ENCODE measurements around the gene FUS. TPM values are rescaled to one million over a fixed set of nuclear protein-coding genes. Genes with fewer than 3 reads are reported as not detected.

The FUS gene
- total RNA-seq, 3 donors from 2014 or later (not counting 1 experiment from before 2014, with no cell fraction given): 872 to 934 (median 918) TPM

GRCh38 chr16:31217136-31217530 is 37.2 kb downstream of the FUS start:
- Mint-ChIP-seq H3K27ac (no peak overlapping the region), H3K4me3 (peak overlapping the region; percentile 89), H3K9me3 (no peaks in the 10 kb centered on the region), H3K27me3 (ENCODE audit: low read depth in 2 of 2) (peaks cover 25 to 47% of the 10 kb centered on the region in 2 donors), H3K4me1 (peaks cover 18 to 36% of the 10 kb centered on the region in 2 donors), H3K36me3 (no peaks in the 10 kb centered on the region)
- 34% methylated on average over 3 of the region's 4 CpGs for WGBS (ENCODE audit: insufficient coverage)
- TF ChIP-seq CTCF (IDR thresholded peaks at IDR 0.05): no peak
- intact Hi-C loops (cut with micrococcal nuclease): no loop called here
- Histone ChIP-seq H3K4me1 (ENCODE audit: control insufficient read depth, insufficient read depth, low read length) (peaks cover 29% of the 10 kb centered on the region), H3K9me3 (ENCODE audit: control insufficient read depth, insufficient read depth, low read length) (no peaks in the 10 kb centered on the region), H3K27ac (ENCODE audit: low read length) (no peak overlapping the region), H3K36me3 (ENCODE audit: control insufficient read depth, insufficient read depth, low read length) (no peaks in the 10 kb centered on the region), H3K27me3 (ENCODE audit: control insufficient read depth, insufficient read depth, low read length) (peaks cover 26% of the 10 kb centered on the region), H3K4me3 (ENCODE audit: low read length) (no peak overlapping the region)
- DNase-seq (no peak), ATAC-seq (no peak)

- intact Hi-C loops (cut with micrococcal nuclease): no loop called here
- H3K27ac ChIP-seq (ENCODE audit: low read length): no peak overlapping the region
- DNase-seq (no peak), ATAC-seq (no peak)
- H3K36me3 ChIP-seq (ENCODE audit: control insufficient read depth, insufficient read depth, low read length): no peaks in the 10 kb centered on the region
- H3K9me3 Mint-ChIP-seq: no peaks in the 10 kb centered on the region
- H3K4me3 ChIP-seq (ENCODE audit: low read length): no peak overlapping the region
- H3K27me3 Mint-ChIP-seq (ENCODE audit: low read depth in 2 of 2): peaks cover 17 to 42% of the 10 kb centered on the region in 2 donors
- no peak overlapping the region for H3K27ac Mint-ChIP-seq
- peaks cover 29% of the 10 kb centered on the region for H3K4me1 ChIP-seq (ENCODE audit: control insufficient read depth, insufficient read depth, low read length)
- H3K4me1 Mint-ChIP-seq: peaks cover 18 to 36% of the 10 kb centered on the region in 2 donors
- WGBS (ENCODE audit: insufficient coverage): 93% methylated on average over 15 of the region's 15 CpGs
- H3K9me3 ChIP-seq (ENCODE audit: control insufficient read depth, insufficient read depth, low read length): no peaks in the 10 kb centered on the region
- no peak overlapping the region for H3K4me3 Mint-ChIP-seq
- no peak for TF ChIP-seq CTCF (IDR thresholded peaks at IDR 0.05)
- H3K36me3 Mint-ChIP-seq: no peaks in the 10 kb centered on the region
- peaks cover 26% of the 10 kb centered on the region for H3K27me3 ChIP-seq (ENCODE audit: control insufficient read depth, insufficient read depth, low read length)
Observed at GRCh38 chr16:31219154-31219741, 39.3 kb downstream of the FUS start.

GRCh38 chr16:31221357-31222160 is 41.6 kb downstream of the FUS start:
- intact Hi-C loops (cut with micrococcal nuclease): no loop called here
- H3K27ac ChIP-seq (ENCODE audit: low read length): no peak overlapping the region
- H3K4me3 ChIP-seq (ENCODE audit: low read length): no peak overlapping the region
- H3K4me1 ChIP-seq (ENCODE audit: control insufficient read depth, insufficient read depth, low read length): peaks cover 10% of the 10 kb centered on the region
- no peak for TF ChIP-seq CTCF (IDR thresholded peaks at IDR 0.05)
- Mint-ChIP-seq H3K9me3 (no peaks in the 10 kb centered on the region), H3K36me3 (no peaks in the 10 kb centered on the region), H3K4me1 (peaks cover 5 to 19% of the 10 kb centered on the region in 2 donors), H3K27me3 (ENCODE audit: low read depth in 2 of 2) (peaks cover 5 to 31% of the 10 kb centered on the region in 2 donors), H3K4me3 (no peak overlapping the region), H3K27ac (no peak overlapping the region)
- ATAC-seq: no peak
- no peak for DNase-seq
- H3K27me3 ChIP-seq (ENCODE audit: control insufficient read depth, insufficient read depth, low read length): peaks cover 12% of the 10 kb centered on the region
- WGBS (ENCODE audit: insufficient coverage): 65% methylated on average over 12 of the region's 12 CpGs
- no peaks in the 10 kb centered on the region for H3K9me3 ChIP-seq (ENCODE audit: control insufficient read depth, insufficient read depth, low read length)
- H3K36me3 ChIP-seq (ENCODE audit: control insufficient read depth, insufficient read depth, low read length): no peaks in the 10 kb centered on the region
